ENCODE results near the gene EEF1AKMT3.
"Not testable (repeated sequence)": the region's sequence is repeated elsewhere in the genome, so short reads cannot be mapped to it uniquely, and the experiment has no call there.

The EEF1AKMT3 gene

DNA sequence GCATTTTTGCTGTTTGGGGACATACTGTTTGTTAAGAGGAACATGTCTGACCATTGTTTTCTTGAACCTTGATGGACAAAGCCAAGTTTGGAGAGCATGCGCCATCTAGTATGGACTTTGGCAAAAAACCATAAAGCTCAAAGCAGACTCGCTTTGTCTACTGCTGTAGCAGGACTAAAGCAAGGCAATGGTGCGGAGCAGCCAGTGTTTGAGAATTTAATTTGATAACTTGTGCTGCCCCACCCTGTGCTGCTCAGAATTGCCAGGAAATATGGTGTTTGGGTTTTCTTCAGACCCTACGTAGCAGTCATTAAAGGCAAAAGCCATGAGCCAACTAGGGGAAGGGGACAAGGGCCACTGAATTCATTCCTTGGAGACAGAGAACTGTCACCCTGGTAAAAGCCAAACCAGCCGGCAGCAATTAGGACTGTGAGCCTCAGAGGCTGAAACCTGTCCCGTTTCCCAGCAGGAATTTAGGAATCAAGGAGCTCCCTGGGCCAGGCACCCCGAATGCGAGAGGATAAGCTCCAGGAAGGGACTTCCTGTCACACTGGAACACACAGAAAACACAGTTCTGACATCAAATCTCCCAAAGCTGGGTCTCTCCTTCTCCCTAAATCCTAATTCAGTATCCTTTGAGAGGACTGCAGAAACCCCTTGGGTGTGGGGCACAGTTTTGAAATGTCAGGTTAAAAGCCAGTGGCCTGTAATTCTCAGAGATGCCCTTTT, 45.0 kb downstream of the EEF1AKMT3 start:
- DNase-seq (ENCODE audit: low spot score) = no peak

DNA sequence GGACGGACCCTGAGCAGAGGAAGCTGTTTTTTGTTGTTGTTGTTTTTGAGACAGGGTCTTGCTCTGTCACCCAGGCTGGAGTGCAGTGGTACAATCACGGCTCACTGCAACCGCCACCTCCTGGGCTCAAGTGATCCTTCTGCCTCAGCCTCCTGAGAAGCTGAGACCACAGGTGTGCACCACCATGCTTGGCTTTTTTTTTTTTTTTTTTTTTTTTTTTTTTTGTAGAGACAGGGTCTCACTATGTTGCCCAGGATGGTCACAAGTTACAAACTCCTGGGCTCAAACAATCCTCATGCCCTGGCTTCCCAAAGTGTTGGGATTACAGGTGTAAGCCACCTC, 45.5 kb downstream of the EEF1AKMT3 start:
- DNase-seq (ENCODE audit: low spot score) = not testable (repeated sequence)

DNA sequence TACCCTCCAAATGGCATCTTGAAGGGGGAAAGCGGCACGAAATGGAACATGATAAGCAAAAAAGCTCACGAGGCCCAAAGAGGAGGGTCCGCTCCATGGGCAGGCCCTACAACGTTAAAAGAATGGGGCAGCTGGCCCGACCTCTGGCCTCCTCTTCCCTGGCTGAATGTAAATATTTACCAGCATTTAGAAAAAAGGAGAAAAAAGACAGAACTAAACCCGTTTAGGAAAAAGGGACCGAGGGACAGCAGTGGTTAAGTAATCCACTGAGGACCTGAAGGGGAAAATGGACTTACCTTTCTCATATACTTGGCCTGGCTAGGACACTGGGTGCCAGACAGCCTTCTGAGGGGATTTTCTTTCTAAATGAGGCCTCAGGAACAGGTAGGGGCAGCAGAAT, 47.7 kb downstream of the EEF1AKMT3 start:
- DNase-seq (ENCODE audit: low spot score) = not testable (repeated sequence)

DNA sequence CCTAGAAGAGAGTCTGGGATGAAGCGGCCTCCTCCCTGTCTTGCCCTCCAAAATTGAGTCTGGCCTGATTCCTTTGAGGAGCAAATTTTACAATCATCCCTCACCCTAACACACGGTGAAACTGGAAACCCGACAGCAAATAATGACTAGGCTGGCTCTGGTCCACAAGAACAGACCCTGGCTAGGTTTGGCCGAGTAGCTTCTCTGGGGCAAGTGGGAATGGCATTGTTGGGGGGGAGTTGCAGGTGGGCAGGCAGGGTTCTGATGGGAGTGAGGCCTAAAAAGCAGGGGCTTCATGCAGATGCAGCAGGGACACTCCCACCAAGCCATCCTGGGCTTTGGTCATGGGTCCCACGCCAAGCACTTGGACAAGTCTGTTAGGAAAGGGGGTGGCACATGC, 48.6 kb downstream of the EEF1AKMT3 start:
- DNase-seq (ENCODE audit: low spot score) = not testable (repeated sequence)

DNA sequence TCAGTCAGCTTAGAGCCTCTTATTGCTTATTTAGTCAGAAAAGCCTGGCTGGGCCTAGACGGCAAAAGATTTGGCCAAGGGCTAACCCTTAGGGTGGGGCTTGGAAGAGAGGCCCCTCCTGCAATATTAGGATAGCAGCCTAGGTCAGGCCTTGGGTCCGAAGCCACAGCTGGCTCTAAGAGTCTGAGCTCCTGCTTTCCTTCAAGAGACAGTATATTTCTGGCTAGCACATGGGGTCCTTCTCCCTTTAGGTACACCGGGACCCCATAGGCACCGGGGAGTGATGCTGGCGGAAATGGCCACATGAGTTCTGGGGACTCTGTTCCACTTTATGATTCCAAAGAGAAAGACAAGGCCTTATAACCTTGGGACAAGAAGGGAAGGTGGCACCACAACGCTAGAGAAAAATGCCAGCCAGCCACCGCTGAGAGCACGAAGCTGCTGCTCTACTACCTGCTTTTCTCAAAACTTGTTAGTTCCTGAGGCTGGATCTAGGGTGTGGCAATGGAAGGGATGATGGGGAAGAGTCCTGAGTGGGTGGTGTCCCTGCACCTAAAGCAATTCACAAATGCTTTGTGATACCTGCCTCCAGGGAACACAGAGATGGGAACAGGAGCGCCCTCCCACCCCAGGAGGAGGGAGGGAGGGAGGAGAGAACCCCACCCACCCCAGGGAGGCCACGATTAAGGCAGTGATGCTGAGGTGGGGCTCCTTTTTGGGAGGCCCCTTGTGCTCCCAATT, 49.2 kb downstream of the EEF1AKMT3 start:
- no peak for DNase-seq (ENCODE audit: low spot score)

DNA sequence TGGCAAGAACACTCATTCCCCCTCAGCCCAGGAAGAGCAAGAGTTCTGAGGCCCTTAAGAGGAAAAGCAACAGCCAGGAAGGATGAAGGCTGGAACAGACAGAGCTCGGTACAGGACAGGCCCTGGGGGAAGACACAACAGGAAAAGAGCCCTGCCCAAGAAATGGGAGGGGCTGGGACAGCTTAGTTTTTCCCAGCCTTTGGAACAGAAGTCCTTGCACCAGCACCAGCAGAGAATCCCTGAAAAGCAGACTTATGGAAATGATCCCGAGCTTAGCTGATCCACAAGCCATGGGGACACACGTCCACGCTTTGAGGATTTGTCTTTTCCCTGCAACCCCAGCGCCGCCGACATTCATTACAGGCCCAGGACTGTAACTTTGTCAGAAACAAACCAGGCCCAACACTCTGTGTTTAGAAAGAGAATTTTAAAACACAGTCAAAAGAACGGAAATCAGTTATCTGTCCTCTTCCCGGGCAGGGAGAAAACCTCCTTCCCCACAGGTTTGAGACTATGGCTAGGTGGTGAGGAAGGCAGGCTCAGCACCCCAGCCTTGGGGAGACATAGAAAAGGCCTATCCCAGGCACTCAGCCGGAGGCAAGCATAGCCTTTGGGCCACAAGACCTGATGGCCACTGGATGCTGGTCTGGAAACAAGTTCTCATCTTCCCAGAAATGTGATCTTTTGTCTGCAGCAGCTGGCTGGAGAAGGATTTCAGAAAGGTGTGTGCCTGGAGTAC, 50.1 kb downstream of the EEF1AKMT3 start:
- DNase-seq (ENCODE audit: low spot score) = no peak

DNA sequence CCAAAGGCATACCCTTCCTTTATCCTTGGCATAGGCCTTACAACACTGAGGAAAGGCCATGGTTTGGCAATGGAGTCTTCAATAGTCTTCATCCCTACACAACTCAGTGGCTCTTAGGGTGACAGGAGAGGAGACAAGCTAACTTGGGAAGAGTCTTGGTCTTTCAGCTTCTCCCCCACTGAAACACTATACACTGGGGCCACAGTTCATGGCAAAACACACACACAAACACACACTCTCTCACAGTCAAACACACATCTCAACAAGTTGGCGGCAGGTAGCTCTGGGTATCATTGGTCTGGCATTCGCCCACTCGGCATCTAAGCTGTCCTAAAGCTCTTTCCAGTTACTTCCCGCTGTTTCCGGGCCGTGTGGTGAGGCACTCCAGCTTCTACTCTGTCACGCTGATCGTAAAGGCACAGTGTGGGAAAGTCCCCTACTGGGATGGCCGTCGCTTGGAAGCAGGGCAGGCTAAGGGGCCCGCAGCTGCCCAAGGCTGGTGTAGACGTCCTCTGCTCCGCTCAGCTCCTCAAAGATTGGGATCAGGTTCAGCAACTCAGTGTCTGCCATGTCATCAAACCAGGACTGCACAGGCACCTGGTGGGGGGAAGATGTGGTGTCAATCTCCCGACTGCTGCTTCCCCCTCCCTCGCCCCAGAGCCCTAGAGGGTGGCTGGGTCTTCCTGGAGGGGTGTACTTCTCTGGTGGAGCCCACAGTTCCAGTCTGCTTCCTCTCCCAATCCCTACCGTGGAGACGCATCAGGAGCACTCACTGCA, 50.9 kb downstream of the EEF1AKMT3 start:
- no peak for DNase-seq (ENCODE audit: low spot score)

DNA sequence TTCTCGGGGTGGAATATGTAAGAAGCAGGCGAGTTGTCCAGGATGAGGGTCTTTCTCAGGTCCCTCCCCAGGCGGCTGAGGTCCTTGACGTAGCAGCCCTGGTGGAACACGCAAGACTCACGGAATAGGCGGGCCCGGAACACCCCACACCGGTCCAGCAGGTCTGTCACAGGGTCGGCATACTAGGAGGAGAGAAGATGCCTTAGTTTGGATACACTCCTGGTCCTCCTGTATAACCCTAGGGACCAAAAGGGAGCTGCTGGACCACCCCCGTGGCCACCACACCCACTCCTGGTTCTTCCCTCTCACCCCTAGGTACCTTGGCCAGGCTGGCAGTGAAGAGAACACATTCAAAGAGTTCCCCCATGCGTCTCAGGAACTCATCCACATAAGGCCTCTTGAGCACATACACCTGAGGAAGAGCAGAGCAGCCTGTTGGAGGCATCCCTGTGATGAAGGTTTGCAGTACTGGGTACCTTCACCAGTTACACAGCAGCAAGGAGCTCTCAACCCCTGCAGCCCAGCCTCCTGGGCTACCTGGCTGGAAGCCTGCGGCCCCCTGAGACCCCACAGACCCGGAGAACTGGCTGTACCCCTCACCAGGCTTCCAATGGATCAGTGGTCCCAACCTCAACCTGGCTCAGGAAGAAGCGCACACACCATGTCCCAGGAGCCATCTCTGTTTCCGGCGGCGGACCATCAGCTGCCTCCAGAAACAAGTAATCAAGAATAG, 51.7 kb downstream of the EEF1AKMT3 start:
- DNase-seq (ENCODE audit: low spot score) = no peak

DNA sequence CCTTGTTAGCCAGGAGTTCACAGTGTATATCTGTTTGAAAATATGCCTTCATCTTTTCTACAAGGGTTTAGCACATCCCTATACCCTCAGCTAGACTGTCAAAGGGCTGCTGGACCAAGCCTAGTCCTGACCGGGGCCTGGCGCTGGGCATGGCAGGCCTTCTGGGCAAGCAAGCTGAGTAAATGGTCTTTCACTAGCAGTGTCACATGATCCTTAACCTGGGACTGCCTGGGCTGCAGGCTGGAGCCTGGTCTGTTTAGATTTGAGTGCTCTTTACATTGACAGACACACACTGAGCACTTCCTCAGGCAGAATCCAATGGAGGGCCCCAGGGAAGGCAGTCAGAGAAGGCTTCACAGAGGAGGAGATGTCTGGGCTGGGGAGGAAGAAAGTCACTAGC, 53.0 kb downstream of the EEF1AKMT3 start:
- DNase-seq (ENCODE audit: low spot score) = no peak

DNA sequence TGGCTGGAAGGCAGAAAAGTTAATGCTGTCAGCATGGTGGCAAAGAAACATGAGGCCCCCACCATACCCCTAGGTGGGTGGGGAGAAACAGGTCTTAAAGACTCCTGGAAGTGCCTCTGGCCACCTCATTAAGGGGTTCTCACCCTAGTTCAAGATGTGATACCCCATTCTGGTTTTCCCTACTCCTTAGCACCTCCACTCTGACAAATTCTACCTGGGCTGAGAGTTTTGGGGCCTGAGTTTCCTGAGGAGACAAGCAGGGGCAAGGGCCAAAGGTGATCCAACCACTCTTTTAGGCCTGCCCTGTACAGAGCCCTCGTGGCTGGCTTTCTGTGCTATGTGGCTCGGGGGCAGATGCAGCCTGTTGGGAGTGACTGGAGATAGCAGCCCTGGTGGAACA, 54.0 kb downstream of the EEF1AKMT3 start:
- DNase-seq (ENCODE audit: low spot score) = no peak

DNA sequence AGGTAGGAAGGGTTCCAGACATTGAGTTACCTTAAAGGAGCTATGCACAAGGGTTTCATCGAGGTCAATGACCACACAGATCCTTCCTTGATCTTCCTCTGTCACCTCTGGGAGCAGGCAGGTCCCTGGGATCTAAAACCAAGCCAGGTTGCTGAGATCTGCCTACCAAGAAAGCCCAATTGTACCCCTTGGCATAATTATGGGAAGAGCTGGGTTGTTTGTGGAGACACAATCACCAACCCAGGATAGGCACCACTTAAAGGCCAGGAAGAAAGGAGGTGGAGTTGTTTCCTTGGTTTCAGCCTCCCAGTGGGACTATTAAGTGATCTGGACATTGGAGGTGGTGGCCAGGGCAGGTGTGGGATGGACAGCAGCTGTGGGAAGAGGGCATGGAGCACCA, 54.6 kb downstream of the EEF1AKMT3 start:
- DNase-seq (ENCODE audit: low spot score) = no peak

DNA sequence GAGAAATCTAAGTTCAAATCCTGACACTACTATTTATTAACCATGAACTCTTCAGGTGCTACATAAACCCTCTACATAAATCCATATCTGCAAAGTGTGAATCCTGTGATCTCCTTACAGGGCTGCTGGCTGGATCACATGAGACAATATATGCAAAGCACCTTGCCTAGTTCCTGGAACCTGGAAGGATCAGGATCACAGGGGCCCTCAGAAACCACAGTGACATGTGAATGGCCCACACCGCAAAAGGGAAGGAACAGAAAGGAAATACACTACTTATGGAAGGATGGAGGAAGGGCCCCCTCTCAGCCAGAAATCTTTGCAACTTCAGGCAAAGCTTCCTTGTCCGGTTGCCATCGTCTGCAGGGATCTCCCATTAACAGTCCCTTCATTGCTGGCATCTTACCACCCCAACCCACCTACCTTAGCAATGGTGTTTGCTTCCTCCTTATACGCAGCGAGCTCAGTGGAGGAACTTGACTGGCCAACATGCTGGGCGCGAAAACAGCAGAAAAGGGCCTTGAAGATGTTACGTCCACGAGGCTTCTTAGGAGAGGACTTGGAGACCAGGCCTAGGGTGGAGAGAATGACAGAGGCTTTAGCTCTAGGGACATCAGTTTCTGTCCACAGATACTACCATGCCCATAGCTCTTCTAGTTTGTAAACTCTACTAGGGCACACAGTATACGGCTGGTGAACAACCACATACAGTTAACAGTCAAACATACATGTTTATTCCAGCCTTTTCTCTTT, 56.8 kb downstream of the EEF1AKMT3 start:
- DNase-seq (ENCODE audit: low spot score) = no peak

DNA sequence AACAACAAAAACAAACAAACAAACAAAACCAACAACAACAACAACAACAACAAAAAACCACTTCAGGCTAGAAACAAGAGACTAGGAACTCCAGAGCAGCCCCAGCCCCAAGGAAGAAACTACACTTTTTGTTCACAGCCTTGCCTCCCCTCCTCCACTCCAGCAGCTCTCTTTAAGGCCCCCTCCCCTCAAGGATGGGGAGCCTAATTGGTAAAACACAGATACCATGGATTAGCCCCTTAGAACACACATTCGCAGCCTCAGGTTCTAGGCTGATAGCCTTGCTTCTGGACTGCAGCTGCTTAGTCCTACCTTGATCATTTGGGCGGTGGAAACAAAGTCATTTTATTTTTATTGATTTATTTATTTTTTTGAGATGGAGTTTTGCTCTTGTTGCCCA, 58.0 kb downstream of the EEF1AKMT3 start:
- no peak for DNase-seq (ENCODE audit: low spot score)
